Measurements from ENCODE around the gene NGEF. TPM values are rescaled to one million over a fixed set of nuclear protein-coding genes. Genes with fewer than 3 reads are reported as not detected.

NGEF gene
- total and polyA plus RNA-seq, 4 donors, result 10.6 to 22.6 (median 10.8) TPM

DNA sequence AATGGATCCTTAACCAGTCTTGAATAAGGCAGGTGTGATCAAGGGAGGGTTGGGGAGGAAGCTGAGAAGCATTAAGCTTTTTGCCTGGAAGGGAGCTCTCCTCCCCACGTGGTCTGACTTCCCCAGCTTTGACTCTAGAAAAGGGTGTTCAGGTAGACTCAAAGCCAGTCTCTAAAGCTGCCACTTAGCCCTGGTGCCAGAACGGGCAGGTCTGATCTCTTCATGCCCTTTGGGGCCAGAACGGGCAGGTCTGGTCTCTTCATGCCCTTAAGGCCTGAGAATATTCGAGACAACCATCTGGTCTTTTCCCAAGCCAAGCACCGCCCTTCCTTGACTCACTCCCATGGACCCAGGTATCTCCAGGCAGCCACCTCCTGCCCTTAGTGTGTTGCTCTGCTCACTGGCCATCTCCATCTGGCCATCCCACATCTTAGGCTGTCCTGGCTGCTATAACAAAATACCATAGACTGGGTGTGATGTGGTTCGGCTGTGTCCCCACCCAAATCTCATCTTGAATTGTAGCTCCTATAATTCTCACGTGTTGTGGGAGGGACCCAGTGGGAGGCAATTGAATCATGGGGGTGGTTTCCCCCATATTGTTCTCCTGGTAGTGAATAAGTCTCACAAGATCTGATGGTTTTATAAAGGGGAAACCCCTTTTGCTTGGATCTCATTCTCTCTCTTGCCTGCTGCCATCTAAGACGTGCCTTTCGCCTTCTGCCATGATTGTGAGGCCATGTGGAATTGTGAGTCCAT, 83.6 kb downstream of the NGEF start:
- 87% methylated on average over 9 of the region's 9 CpGs for WGBS
- no peaks in the 10 kb centered on the region for H3K27me3 ChIP-seq (ENCODE audit: control insufficient read depth in 4 of 4, insufficient read depth in 4 of 4, low read length in 3 of 4)
- H3K4me3 ChIP-seq (ENCODE audit: low read depth in 1 of 3, low read length in 3 of 3), result no peak overlapping the region
- H3K9me3 ChIP-seq (ENCODE audit: control insufficient read depth in 4 of 4, low read length in 3 of 4), result no peaks in the 10 kb centered on the region
- TF ChIP-seq JUND (IDR thresholded peaks at IDR 0.05) (no peak), FOXA2 (IDR thresholded peaks at IDR 0.05) (no peak), NR2F2 (IDR thresholded peaks at IDR 0.05) (no peak), EGR1 (IDR thresholded peaks at IDR 0.05; ENCODE audit: low read depth in 2 of 2) (no peak), HNF4A (conservative IDR thresholded peaks at IDR 0.05) (no peak), YY1 (IDR thresholded peaks at IDR 0.05) (no peak), RXRA (IDR thresholded peaks at IDR 0.05) (no peak), SP1 (IDR thresholded peaks at IDR 0.05) (no peak), HNF4G (IDR thresholded peaks at IDR 0.05) (no peak), FOXA1 (IDR thresholded peaks at IDR 0.05) (no peak), TAF1 (conservative IDR thresholded peaks at IDR 0.05) (no peak), RAD21 (IDR thresholded peaks at IDR 0.05) (no peak), GABPA (IDR thresholded peaks at IDR 0.05 in 1 of 2, conservative IDR thresholded peaks at IDR 0.05 in 1 of 2) (no peak)
- TF ChIP-seq, protein P1, sequence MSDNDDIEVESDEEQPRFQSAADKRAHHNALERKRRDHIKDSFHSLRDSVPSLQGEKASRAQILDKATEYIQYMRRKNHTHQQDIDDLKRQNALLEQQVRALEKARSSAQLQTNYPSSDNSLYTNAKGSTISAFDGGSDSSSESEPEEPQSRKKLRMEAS (IDR thresholded peaks at IDR 0.05), result no peak
- TF ChIP-seq, protein P2, sequence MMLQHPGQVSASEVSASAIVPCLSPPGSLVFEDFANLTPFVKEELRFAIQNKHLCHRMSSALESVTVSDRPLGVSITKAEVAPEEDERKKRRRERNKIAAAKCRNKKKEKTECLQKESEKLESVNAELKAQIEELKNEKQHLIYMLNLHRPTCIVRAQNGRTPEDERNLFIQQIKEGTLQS (IDR thresholded peaks at IDR 0.05), result no peak
- TF ChIP-seq, protein P3, sequence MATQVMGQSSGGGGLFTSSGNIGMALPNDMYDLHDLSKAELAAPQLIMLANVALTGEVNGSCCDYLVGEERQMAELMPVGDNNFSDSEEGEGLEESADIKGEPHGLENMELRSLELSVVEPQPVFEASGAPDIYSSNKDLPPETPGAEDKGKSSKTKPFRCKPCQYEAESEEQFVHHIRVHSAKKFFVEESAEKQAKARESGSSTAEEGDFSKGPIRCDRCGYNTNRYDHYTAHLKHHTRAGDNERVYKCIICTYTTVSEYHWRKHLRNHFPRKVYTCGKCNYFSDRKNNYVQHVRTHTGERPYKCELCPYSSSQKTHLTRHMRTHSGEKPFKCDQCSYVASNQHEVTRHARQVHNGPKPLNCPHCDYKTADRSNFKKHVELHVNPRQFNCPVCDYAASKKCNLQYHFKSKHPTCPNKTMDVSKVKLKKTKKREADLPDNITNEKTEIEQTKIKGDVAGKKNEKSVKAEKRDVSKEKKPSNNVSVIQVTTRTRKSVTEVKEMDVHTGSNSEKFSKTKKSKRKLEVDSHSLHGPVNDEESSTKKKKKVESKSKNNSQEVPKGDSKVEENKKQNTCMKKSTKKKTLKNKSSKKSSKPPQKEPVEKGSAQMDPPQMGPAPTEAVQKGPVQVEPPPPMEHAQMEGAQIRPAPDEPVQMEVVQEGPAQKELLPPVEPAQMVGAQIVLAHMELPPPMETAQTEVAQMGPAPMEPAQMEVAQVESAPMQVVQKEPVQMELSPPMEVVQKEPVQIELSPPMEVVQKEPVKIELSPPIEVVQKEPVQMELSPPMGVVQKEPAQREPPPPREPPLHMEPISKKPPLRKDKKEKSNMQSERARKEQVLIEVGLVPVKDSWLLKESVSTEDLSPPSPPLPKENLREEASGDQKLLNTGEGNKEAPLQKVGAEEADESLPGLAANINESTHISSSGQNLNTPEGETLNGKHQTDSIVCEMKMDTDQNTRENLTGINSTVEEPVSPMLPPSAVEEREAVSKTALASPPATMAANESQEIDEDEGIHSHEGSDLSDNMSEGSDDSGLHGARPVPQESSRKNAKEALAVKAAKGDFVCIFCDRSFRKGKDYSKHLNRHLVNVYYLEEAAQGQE (IDR thresholded peaks at IDR 0.05), result no peak
- TF ChIP-seq, protein P4, sequence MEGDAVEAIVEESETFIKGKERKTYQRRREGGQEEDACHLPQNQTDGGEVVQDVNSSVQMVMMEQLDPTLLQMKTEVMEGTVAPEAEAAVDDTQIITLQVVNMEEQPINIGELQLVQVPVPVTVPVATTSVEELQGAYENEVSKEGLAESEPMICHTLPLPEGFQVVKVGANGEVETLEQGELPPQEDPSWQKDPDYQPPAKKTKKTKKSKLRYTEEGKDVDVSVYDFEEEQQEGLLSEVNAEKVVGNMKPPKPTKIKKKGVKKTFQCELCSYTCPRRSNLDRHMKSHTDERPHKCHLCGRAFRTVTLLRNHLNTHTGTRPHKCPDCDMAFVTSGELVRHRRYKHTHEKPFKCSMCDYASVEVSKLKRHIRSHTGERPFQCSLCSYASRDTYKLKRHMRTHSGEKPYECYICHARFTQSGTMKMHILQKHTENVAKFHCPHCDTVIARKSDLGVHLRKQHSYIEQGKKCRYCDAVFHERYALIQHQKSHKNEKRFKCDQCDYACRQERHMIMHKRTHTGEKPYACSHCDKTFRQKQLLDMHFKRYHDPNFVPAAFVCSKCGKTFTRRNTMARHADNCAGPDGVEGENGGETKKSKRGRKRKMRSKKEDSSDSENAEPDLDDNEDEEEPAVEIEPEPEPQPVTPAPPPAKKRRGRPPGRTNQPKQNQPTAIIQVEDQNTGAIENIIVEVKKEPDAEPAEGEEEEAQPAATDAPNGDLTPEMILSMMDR (IDR thresholded peaks at IDR 0.05; ENCODE audit: low read depth, low read length, missing input control), result no peak
- TF ChIP-seq, protein P5, sequence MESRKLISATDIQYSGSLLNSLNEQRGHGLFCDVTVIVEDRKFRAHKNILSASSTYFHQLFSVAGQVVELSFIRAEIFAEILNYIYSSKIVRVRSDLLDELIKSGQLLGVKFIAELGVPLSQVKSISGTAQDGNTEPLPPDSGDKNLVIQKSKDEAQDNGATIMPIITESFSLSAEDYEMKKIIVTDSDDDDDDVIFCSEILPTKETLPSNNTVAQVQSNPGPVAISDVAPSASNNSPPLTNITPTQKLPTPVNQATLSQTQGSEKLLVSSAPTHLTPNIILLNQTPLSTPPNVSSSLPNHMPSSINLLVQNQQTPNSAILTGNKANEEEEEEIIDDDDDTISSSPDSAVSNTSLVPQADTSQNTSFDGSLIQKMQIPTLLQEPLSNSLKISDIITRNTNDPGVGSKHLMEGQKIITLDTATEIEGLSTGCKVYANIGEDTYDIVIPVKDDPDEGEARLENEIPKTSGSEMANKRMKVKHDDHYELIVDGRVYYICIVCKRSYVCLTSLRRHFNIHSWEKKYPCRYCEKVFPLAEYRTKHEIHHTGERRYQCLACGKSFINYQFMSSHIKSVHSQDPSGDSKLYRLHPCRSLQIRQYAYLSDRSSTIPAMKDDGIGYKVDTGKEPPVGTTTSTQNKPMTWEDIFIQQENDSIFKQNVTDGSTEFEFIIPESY (IDR thresholded peaks at IDR 0.05), result no peak
- H3K36me3 ChIP-seq (ENCODE audit: control insufficient read depth in 4 of 4, insufficient read depth in 3 of 4, low read depth in 1 of 4, low read length in 3 of 4), result peaks cover under 1 to 14% (median 2%) of the 10 kb centered on the region in 4 donors
- peaks cover 0 to 4% (median 1%) of the 10 kb centered on the region in 4 donors for H3K4me1 ChIP-seq (ENCODE audit: control insufficient read depth in 4 of 4, insufficient read depth in 4 of 4, low read length in 3 of 4)
- DNase-seq (ENCODE audit: low spot score), result no peak
- no peak overlapping the region for H3K9ac ChIP-seq (ENCODE audit: low read depth in 1 of 2, low read length in 2 of 2)
- H3K27ac ChIP-seq (ENCODE audit: low read depth in 1 of 2, low read length in 2 of 2), result no peak overlapping the region
